ENCODE data around the gene KRTAP12-2. TPM values are rescaled to one million over a fixed set of nuclear protein-coding genes. Genes with fewer than 3 reads are reported as not detected.
"Not testable (repeated sequence)": the region's sequence is repeated elsewhere in the genome, so short reads cannot be mapped to it uniquely, and the experiment has no call there.

KRTAP12-2 gene
- total RNA-seq, 4 donors from 2014 or later = not detected

- in situ Hi-C loops (cut with MboI; ENCODE audit: low sequenced_read_pairs in 4 of 4) (no loop called here), intact Hi-C loops (cut with DNase I; ENCODE audit: low total_unique reads) (no loop called here)
- no peaks in the 10 kb centered on the region for H3K9me3 ChIP-seq
- peaks cover 0 to 3% (median 0%) of the 10 kb centered on the region in 3 donors for H3K27me3 ChIP-seq
- H3K4me3 ChIP-seq = no peak overlapping the region
- no peaks in the 10 kb centered on the region for H3K36me3 ChIP-seq
- DNase-seq (no peak), ATAC-seq (no peak)
- TF ChIP-seq CTCF (IDR thresholded peaks at IDR 0.05 in 4 of 5, conservative IDR thresholded peaks at IDR 0.05 in 1 of 5) (no peak), POLR2A (IDR thresholded peaks at IDR 0.05) (no peak)
- no peak overlapping the region for H3K27ac ChIP-seq
- no peaks in the 10 kb centered on the region for H3K4me1 ChIP-seq
These were observed 885 bp upstream of the KRTAP12-2 start for GRCh38 chr21:44667612-44668011.

- DNase-seq = no peak
- ATAC-seq = no peak
- Histone ChIP-seq H3K9me3 (no peaks in the 10 kb centered on the region), H3K4me1 (no peaks in the 10 kb centered on the region), H3K27ac (no peak overlapping the region), H3K4me3 (no peak overlapping the region), H3K27me3 (peaks cover 0 to 3% (median 0%) of the 10 kb centered on the region in 3 donors), H3K36me3 (no peaks in the 10 kb centered on the region)
- in situ Hi-C loops (cut with MboI; ENCODE audit: low sequenced_read_pairs in 4 of 4) = no loop called here
- no peak for TF ChIP-seq POLR2A (IDR thresholded peaks at IDR 0.05)
- intact Hi-C loops (cut with DNase I; ENCODE audit: low total_unique reads) = no loop called here
These were observed 2.0 kb downstream of the KRTAP12-2 start for GRCh38 chr21:44664691-44665090.

- H3K36me3 ChIP-seq; H3K27ac ChIP-seq; in situ Hi-C loops (cut with MboI; ENCODE audit: low sequenced_read_pairs in 4 of 4); ATAC-seq; H3K27me3 ChIP-seq; H3K4me3 ChIP-seq; intact Hi-C loops (cut with DNase I; ENCODE audit: low total_unique reads); H3K9me3 ChIP-seq; H3K4me1 ChIP-seq; DNase-seq: not testable (repeated sequence)
These were observed 5.2 kb downstream of the KRTAP12-2 start for GRCh38 chr21:44661567-44661966.

GRCh38 chr21:44658913-44659595 is 7.7 kb downstream of the KRTAP12-2 start:
- TF ChIP-seq POLR2A (IDR thresholded peaks at IDR 0.05) = no peak
- no peak for TF ChIP-seq CTCF (IDR thresholded peaks at IDR 0.05 in 4 of 5, conservative IDR thresholded peaks at IDR 0.05 in 1 of 5)
- H3K27ac ChIP-seq = no peak overlapping the region
- H3K36me3 ChIP-seq = no peaks in the 10 kb centered on the region
- no peak overlapping the region for H3K4me3 ChIP-seq
- in situ Hi-C loops (cut with MboI; ENCODE audit: low sequenced_read_pairs in 4 of 4) (no loop called here), intact Hi-C loops (cut with DNase I; ENCODE audit: low total_unique reads) (no loop called here)
- no peaks in the 10 kb centered on the region for H3K9me3 ChIP-seq
- DNase-seq (no peak), ATAC-seq (no peak)
- peaks cover 0 to 8% (median 4%) of the 10 kb centered on the region in 3 donors for H3K27me3 ChIP-seq
- H3K4me1 ChIP-seq = no peaks in the 10 kb centered on the region

DNA sequence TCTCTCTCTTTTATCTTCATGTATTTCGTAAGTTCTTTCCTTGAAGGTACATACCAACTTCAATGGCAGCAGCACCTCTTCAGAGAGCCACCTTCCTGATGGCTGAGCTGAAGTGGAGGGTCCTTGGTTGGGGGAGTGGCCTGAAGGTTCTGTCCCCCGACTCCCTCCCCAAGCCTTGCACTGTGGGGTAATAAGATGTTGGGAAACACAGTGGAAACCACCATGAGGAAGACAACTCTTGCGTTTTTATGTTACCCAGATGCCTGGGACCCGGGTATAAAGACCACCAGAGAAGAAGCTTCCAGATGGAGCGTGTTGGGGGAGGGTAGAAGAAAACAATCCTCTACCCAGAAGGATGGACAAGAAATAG is 8.2 kb downstream of the KRTAP12-2 start:
- no peak for DNase-seq
- Histone ChIP-seq H3K4me1 (no peaks in the 10 kb centered on the region), H3K9me3 (no peaks in the 10 kb centered on the region), H3K27ac (no peak overlapping the region), H3K4me3 (no peak overlapping the region), H3K27me3 (peaks cover 0 to 8% (median 4%) of the 10 kb centered on the region in 3 donors), H3K36me3 (no peaks in the 10 kb centered on the region)
- intact Hi-C loops (cut with DNase I; ENCODE audit: low total_unique reads) = no loop called here
- in situ Hi-C loops (cut with MboI; ENCODE audit: low sequenced_read_pairs in 4 of 4) = no loop called here
- ATAC-seq = no peak
- TF ChIP-seq POLR2A (IDR thresholded peaks at IDR 0.05) (no peak), CTCF (IDR thresholded peaks at IDR 0.05 in 4 of 5, conservative IDR thresholded peaks at IDR 0.05 in 1 of 5) (no peak)
